Measurements from ENCODE around the gene NAIF1. TPM values are rescaled to one million over a fixed set of nuclear protein-coding genes. Genes with fewer than 3 reads are reported as not detected.

Gene NAIF1
- total and polyA plus RNA-seq, 2 donors (not counting 3 experiments of a cell fraction or from before 2014, with no cell fraction given) = 8.2 to 10.1 TPM

DNA sequence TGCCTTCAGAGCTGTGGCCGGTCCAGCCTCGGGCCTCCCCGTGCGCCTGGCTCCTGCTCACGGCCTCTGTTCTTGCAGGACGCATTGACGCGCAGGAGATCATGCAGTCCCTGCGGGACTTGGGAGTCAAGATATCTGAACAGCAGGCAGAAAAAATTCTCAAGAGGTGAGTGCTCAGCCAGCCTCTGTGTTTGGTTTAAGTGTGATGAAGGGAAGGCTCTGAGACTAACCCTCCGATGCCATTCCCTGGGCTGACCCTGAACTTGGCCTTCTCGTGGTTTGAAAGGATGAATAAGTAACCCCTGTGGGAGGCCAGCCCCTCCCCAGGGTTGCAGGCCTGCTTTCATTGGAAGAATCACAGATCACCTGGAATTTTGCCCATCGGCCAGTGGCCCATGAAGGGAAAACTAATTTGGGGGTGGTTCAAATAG is 34.1 kb upstream of the NAIF1 start:
- H3K36me3 ChIP-seq (ENCODE audit: control insufficient read depth in 2 of 2, extremely low read depth in 1 of 2, insufficient read depth in 2 of 2, low read length in 2 of 2) = peaks cover 11 to 33% of the 10 kb centered on the region in 2 experiments
- POLR2A ChIA-PET = no interaction called here

More for the DNA sequence above, 34.1 kb upstream of the NAIF1 start:
- Histone ChIP-seq H4K20me1 (replicated peaks; ENCODE audit: control insufficient read depth, extremely low read depth, insufficient read depth, low read length) (no peaks in the 10 kb centered on the region), H3K9me3 (replicated peaks; ENCODE audit: control insufficient read depth, insufficient read depth, low read length) (no peaks in the 10 kb centered on the region), H3K79me2 (ENCODE audit: control insufficient read depth, insufficient read depth, low read length) (peaks cover 32% of the 10 kb centered on the region), H3K4me2 (ENCODE audit: insufficient read depth, low read length) (no peak overlapping the region), H3K27me3 (ENCODE audit: control insufficient read depth in 2 of 2, insufficient read depth in 2 of 2, low read length in 2 of 2) (no peaks in the 10 kb centered on the region), H3K27ac (ENCODE audit: insufficient read depth, low read depth, low read length) (no peak overlapping the region), H3K4me3 (replicated peaks in 1 of 3; ENCODE audit: insufficient read depth in 1 of 3, low read depth in 1 of 3, low read length in 3 of 3) (no peak overlapping the region), H2AFZ (ENCODE audit: low read depth, low read length) (no peak overlapping the region), H3K4me1 (ENCODE audit: control insufficient read depth, extremely low read depth, insufficient read depth, low read length) (peaks cover 30% of the 10 kb centered on the region), H3K9me1 (replicated peaks; ENCODE audit: control insufficient read depth, extremely low read depth, insufficient read depth, low read length) (no peaks in the 10 kb centered on the region), H3K9ac (replicated peaks; ENCODE audit: extremely low read depth, insufficient read depth, low read length) (no peak overlapping the region)
- DNase-seq (ENCODE audit: low read depth, low spot score) (no peak), FAIRE-seq (no peak)
- BruUV-seq (replicated peaks) = no TSS peak
- intact Hi-C loops (cut with micrococcal nuclease) = no loop called here
- CTCF ChIA-PET = interaction anchor here (4.9 kb wide), 1 partner anchor 17 kb away, joined by 56 read pairs; no protein-coding TSS in a partner anchor
- TF ChIP-seq, protein P1, sequence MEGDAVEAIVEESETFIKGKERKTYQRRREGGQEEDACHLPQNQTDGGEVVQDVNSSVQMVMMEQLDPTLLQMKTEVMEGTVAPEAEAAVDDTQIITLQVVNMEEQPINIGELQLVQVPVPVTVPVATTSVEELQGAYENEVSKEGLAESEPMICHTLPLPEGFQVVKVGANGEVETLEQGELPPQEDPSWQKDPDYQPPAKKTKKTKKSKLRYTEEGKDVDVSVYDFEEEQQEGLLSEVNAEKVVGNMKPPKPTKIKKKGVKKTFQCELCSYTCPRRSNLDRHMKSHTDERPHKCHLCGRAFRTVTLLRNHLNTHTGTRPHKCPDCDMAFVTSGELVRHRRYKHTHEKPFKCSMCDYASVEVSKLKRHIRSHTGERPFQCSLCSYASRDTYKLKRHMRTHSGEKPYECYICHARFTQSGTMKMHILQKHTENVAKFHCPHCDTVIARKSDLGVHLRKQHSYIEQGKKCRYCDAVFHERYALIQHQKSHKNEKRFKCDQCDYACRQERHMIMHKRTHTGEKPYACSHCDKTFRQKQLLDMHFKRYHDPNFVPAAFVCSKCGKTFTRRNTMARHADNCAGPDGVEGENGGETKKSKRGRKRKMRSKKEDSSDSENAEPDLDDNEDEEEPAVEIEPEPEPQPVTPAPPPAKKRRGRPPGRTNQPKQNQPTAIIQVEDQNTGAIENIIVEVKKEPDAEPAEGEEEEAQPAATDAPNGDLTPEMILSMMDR (IDR thresholded peaks at IDR 0.05; ENCODE audit: extremely low read depth in 1 of 2, insufficient read depth in 1 of 2, low read depth in 1 of 2, low read length in 2 of 2) = no peak
- TF ChIP-seq POLR2AphosphoS5 (IDR thresholded peaks at IDR 0.05; ENCODE audit: insufficient read depth, low read depth, low read length) = no peak
- no peak for TF ChIP-seq FOS (IDR thresholded peaks at IDR 0.05; ENCODE audit: borderline replicate concordance, insufficient read depth, low read length)
- TF ChIP-seq JUN (IDR thresholded peaks at IDR 0.05; ENCODE audit: borderline replicate concordance, insufficient read depth, insufficient read length, low read depth) = no peak
- TF ChIP-seq POLR2A (IDR thresholded peaks at IDR 0.05; ENCODE audit: low read depth, low read length) = no peak
- no peak for TF ChIP-seq MYC (IDR thresholded peaks at IDR 0.05; ENCODE audit: low read depth, low read length)
- no peak for TF ChIP-seq EZH2 (IDR thresholded peaks at IDR 0.05; ENCODE audit: borderline replicate concordance, low read depth, low read length, severe bottlenecking)
- TF ChIP-seq, protein P2, sequence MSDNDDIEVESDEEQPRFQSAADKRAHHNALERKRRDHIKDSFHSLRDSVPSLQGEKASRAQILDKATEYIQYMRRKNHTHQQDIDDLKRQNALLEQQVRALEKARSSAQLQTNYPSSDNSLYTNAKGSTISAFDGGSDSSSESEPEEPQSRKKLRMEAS (IDR thresholded peaks at IDR 0.05; ENCODE audit: insufficient read depth, insufficient read length) = no peak
- no peak for TF ChIP-seq GATA2 (IDR thresholded peaks at IDR 0.05; ENCODE audit: insufficient read depth, insufficient read length, low read depth, low read length)
- dilution Hi-C loops (cut with MboI; ENCODE audit: extremely low pct_ligation_motif_present, low sequenced_read_pairs) = no loop called here

Measured in endothelial cell of umbilical vein (primary cell).